RWPE2 (cell line): ENCODE data around the gene PLXNA4.

Source experiments
- ATAC-seq: fragments of 200-7000 bp; cut with Tn5 transposase; 3 replicates; pipeline ENCODE4 v1.9.1; 2021; ENCODE audit warnings: low read depth
- DNase-seq: peaks from one replicate; pipeline ENCODE4 v3.0.0-alpha.2; 2020; ENCODE audit warnings: low spot score
- H3K27ac ChIP-seq: fragments of 450-650 bp; 2 replicates; pipeline ENCODE4 v1.5.1; 2017; ENCODE audit warnings: mild to moderate bottlenecking; ENCODE audit not compliant: poor library complexity, severe bottlenecking
- H3K27me3 ChIP-seq: fragments of 250-450 bp; sonication (Bioruptor Pico); 2 replicates; pipeline ENCODE4 v1.5.1; 2021; ENCODE audit warnings: mild to moderate bottlenecking, moderate library complexity; ENCODE audit not compliant: insufficient read depth, poor library complexity, severe bottlenecking
- H3K36me3 ChIP-seq: fragments of 250-450 bp; sonication (Bioruptor Pico); 2 replicates; pipeline ENCODE4 v1.5.1; 2020; ENCODE audit warnings: low read depth, mild to moderate bottlenecking, moderate library complexity
- H3K4me1 ChIP-seq: fragments of 250-450 bp; sonication (Bioruptor Pico); 2 replicates; pipeline ENCODE4 v1.5.1; 2021; ENCODE audit warnings: mild to moderate bottlenecking, moderate library complexity; ENCODE audit not compliant: insufficient read depth, poor library complexity, severe bottlenecking
- H3K4me3 ChIP-seq: fragments of 250-450 bp; sonication (Bioruptor Pico); 2 replicates; pipeline ENCODE4 v1.5.1; 2021; ENCODE audit warnings: mild to moderate bottlenecking, moderate library complexity; ENCODE audit not compliant: severe bottlenecking
- H3K9me3 ChIP-seq: fragments of 250-450 bp; sonication (Bioruptor Pico); 2 replicates; pipeline ENCODE4 v1.5.1; 2021; ENCODE audit warnings: mild to moderate bottlenecking, moderate library complexity; ENCODE audit not compliant: severe bottlenecking
- TF ChIP-seq, protein P1 (sequence below): fragments of 450-650 bp; IDR thresholded peaks from one replicate; pipeline ENCODE4 v1.5.1; 2017; ENCODE audit warnings: mild to moderate bottlenecking, moderate library complexity; ENCODE audit not compliant: poor library complexity, severe bottlenecking

PLXNA4 gene

DNA sequence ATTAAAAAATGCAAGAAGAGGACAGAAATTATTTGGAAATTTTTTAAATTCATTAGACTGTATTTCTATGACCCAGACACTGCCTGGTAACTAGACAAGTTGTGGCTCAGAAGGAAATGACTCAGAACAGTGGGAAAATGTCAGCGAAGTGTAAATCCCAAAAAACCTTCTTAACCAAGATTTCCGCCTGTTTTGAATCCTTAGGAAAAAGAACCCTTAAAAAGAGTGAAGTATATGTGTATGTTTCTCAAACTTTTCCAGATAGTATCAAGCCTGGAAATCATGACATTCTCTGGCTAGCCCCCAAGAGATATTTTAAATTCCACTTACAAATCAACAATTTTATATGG, 42.7 kb upstream of the PLXNA4 start:
- no peak overlapping the region for H3K4me3 ChIP-seq
- ATAC-seq (no peak), DNase-seq (no peak)
- H3K36me3 ChIP-seq: no peaks in the 10 kb centered on the region
- H3K4me1 ChIP-seq: peaks cover 7% of the 10 kb centered on the region
- no peak overlapping the region for H3K27ac ChIP-seq
- TF ChIP-seq, protein P1, sequence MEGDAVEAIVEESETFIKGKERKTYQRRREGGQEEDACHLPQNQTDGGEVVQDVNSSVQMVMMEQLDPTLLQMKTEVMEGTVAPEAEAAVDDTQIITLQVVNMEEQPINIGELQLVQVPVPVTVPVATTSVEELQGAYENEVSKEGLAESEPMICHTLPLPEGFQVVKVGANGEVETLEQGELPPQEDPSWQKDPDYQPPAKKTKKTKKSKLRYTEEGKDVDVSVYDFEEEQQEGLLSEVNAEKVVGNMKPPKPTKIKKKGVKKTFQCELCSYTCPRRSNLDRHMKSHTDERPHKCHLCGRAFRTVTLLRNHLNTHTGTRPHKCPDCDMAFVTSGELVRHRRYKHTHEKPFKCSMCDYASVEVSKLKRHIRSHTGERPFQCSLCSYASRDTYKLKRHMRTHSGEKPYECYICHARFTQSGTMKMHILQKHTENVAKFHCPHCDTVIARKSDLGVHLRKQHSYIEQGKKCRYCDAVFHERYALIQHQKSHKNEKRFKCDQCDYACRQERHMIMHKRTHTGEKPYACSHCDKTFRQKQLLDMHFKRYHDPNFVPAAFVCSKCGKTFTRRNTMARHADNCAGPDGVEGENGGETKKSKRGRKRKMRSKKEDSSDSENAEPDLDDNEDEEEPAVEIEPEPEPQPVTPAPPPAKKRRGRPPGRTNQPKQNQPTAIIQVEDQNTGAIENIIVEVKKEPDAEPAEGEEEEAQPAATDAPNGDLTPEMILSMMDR: no peak
- peaks cover 23% of the 10 kb centered on the region for H3K27me3 ChIP-seq
- no peaks in the 10 kb centered on the region for H3K9me3 ChIP-seq

DNA sequence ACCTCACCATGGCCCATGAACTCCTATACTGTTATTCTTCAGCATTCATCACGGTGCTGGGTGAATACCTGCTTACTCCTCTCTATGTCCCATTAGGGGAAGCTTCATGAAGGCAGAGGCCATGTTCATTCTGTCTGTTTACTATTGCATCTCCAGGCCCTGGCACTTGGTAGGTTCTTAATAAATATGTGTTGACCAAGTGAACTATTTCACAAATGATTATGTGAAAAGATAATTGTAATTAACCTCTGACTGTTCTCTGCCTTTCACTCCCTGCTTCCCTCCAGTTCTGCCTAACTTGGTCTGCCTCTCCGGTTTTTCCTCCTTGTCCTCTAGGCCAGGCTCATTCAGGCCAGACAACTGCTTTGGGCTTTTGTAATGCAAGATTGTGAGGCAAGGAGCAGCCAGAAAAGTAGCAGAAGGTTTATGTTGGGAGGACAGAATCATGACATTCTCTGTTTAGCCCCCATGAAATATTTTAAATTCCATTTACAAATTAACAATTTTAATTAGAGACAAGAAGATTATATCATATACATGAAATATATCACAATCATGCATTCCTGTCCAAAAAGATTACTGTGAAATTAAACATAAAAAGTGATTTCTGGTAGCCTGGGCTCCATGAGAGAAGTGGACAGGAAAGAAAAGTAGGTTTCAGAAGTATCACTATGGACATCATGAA, 42.1 kb upstream of the PLXNA4 start:
- Histone ChIP-seq H3K4me3 (no peak overlapping the region), H3K27me3 (peaks cover 28% of the 10 kb centered on the region), H3K36me3 (no peaks in the 10 kb centered on the region), H3K27ac (no peak overlapping the region), H3K4me1 (peaks cover 7% of the 10 kb centered on the region), H3K9me3 (no peaks in the 10 kb centered on the region)
- TF ChIP-seq, protein P1: no peak
- no peak for ATAC-seq
- DNase-seq: no peak

DNA sequence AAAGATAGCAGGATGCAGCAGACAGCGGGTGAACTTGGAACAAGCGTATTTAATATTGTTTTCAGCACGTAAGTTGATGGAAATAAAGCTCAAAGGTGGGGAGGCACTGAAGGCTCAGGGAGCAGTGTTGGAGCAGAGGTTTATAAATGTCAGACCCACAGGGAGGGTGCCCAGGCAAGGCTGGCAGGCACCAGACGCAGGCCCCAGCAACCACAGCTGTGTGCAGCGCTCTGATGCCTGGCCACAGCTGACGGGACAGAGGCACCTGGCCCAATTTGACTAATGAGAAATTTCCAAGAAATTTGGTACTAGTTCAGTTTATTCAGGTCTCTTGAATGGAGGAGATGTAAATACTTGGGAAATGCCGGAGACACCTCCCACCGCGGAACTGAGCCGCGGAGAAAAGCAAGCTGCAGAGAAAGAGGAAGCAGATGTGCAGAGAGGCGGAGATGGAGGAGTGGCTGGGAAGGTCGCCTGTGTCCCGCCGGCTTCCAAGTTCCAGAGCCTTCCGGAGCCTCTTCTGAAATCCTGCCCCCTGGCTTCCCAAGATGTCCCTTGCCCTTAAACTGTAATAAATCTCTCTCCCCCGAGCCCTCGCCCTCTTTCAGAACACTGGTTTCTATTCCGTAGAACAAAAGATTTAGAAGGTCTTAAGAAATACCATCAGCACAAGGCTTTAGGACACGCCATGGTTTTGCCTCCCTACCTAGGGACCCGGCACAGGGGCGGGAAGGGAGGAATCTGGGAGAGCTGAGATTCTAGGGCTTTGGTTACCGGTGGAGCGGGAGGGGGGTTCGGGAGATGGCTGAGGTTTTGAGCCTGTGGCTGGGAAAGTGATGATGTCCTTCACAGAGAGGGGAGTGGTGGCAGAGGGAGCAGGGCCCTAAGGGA, 38.4 kb upstream of the PLXNA4 start:
- DNase-seq: no peak
- no peak for ATAC-seq
- H3K4me3 ChIP-seq: no peak overlapping the region

DNA sequence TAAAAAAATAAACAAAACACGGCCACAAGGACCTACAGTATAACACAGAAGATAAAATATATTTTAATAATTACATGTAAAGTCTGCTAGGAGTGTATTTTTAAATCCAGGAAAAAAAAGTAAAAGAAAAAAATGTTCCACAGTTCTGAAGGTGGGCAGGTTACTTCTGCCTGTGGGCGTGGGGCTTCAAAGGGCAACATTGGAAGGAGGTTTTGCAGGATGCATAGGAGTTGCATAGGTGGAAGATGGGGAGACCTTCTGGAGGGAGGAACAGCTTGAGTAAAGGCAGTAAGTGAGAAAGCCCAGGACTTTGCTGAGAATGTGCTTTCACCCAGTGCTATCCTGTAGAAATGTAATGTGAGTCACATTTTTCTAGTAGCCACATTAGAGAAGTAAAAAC, 37.5 kb upstream of the PLXNA4 start:
- H3K9me3 ChIP-seq: no peaks in the 10 kb centered on the region
- H3K27ac ChIP-seq: no peak overlapping the region
- H3K4me3 ChIP-seq: no peak overlapping the region
- TF ChIP-seq, protein P1: no peak
- no peaks in the 10 kb centered on the region for H3K36me3 ChIP-seq
- ATAC-seq (no peak), DNase-seq (no peak)
- H3K27me3 ChIP-seq: peaks cover 33% of the 10 kb centered on the region
- peaks cover 3% of the 10 kb centered on the region for H3K4me1 ChIP-seq

More for the DNA sequence above, 38.4 kb upstream of the PLXNA4 start:
- Histone ChIP-seq H3K4me1 (peaks cover 7% of the 10 kb centered on the region), H3K9me3 (no peaks in the 10 kb centered on the region), H3K27ac (no peak overlapping the region), H3K36me3 (no peaks in the 10 kb centered on the region), H3K27me3 (peaks cover 33% of the 10 kb centered on the region)
- TF ChIP-seq, protein P1: no peak
